ENCODE measurements around the gene SEPTIN2. TPM values are rescaled to one million over a fixed set of nuclear protein-coding genes. Genes with fewer than 3 reads are reported as not detected.

SEPTIN2 gene
- total RNA-seq, 1 donor from 2014 or later = 460 TPM

GRCh38 chr2:241279828-241280227 lies 35.9 kb upstream of the SEPTIN2 start:
- H3K27ac Mint-ChIP-seq = peak overlapping the region; percentile 78
- TF ChIP-seq CTCF (IDR thresholded peaks at IDR 0.05; ENCODE audit: unreplicated experiment) = no peak
- H3K4me1 Mint-ChIP-seq (ENCODE audit: low read depth) = peaks cover 28% of the 10 kb centered on the region
- H3K4me3 Mint-ChIP-seq (ENCODE audit: low read depth) = no peak overlapping the region
- H3K36me3 Mint-ChIP-seq (ENCODE audit: insufficient read depth) = peaks cover 4% of the 10 kb centered on the region
- no peaks in the 10 kb centered on the region for H3K27me3 Mint-ChIP-seq
- DNase-seq (ENCODE audit: low spot score, unreplicated experiment) = no peak
- H3K9me3 Mint-ChIP-seq (ENCODE audit: low read depth) = peaks cover 14% of the 10 kb centered on the region

GRCh38 chr2:241280291-241280690 lies 35.4 kb upstream of the SEPTIN2 start:
- H3K9me3 Mint-ChIP-seq (ENCODE audit: low read depth) = peaks cover 11% of the 10 kb centered on the region
- peaks cover 31% of the 10 kb centered on the region for H3K4me1 Mint-ChIP-seq (ENCODE audit: low read depth)

GRCh38 chr2:241282555-241282954 lies 33.2 kb upstream of the SEPTIN2 start:
- no peak for TF ChIP-seq CTCF (IDR thresholded peaks at IDR 0.05; ENCODE audit: unreplicated experiment)
- Mint-ChIP-seq H3K27me3 (no peaks in the 10 kb centered on the region), H3K9me3 (ENCODE audit: low read depth) (no peaks in the 10 kb centered on the region), H3K4me3 (ENCODE audit: low read depth) (no peak overlapping the region), H3K27ac (peak overlapping the region; percentile 90), H3K36me3 (ENCODE audit: insufficient read depth) (no peaks in the 10 kb centered on the region), H3K4me1 (ENCODE audit: low read depth) (peaks cover 39% of the 10 kb centered on the region)
- DNase-seq (ENCODE audit: low spot score, unreplicated experiment) = no peak

More at GRCh38 chr2:241280291-241280690, 35.4 kb upstream of the SEPTIN2 start:
- peaks cover 2% of the 10 kb centered on the region for H3K36me3 Mint-ChIP-seq (ENCODE audit: insufficient read depth)
- no peaks in the 10 kb centered on the region for H3K27me3 Mint-ChIP-seq
- no peak for DNase-seq (ENCODE audit: low spot score, unreplicated experiment)
- H3K27ac Mint-ChIP-seq = no peak overlapping the region
- TF ChIP-seq CTCF (IDR thresholded peaks at IDR 0.05; ENCODE audit: unreplicated experiment) = no peak
- H3K4me3 Mint-ChIP-seq (ENCODE audit: low read depth) = no peak overlapping the region

- no peaks in the 10 kb centered on the region for H3K9me3 Mint-ChIP-seq (ENCODE audit: low read depth)
- peak overlapping the region; percentile 20 for H3K4me3 Mint-ChIP-seq (ENCODE audit: low read depth)
- TF ChIP-seq CTCF (IDR thresholded peaks at IDR 0.05; ENCODE audit: unreplicated experiment) = no peak
- peak overlapping the region; percentile 67 for H3K27ac Mint-ChIP-seq
- no peak for DNase-seq (ENCODE audit: low spot score, unreplicated experiment)
- H3K27me3 Mint-ChIP-seq = no peaks in the 10 kb centered on the region
- H3K36me3 Mint-ChIP-seq (ENCODE audit: insufficient read depth) = no peaks in the 10 kb centered on the region
- H3K4me1 Mint-ChIP-seq (ENCODE audit: low read depth) = peaks cover 32% of the 10 kb centered on the region
Observed at GRCh38 chr2:241285596-241285995, 30.1 kb upstream of the SEPTIN2 start.

GRCh38 chr2:241286348-241287090 lies 29.2 kb upstream of the SEPTIN2 start:
- Mint-ChIP-seq H3K4me3 (ENCODE audit: low read depth) (no peak overlapping the region), H3K36me3 (ENCODE audit: insufficient read depth) (no peaks in the 10 kb centered on the region), H3K9me3 (ENCODE audit: low read depth) (no peaks in the 10 kb centered on the region), H3K27ac (peak overlapping the region; percentile 56), H3K4me1 (ENCODE audit: low read depth) (peaks cover 32% of the 10 kb centered on the region), H3K27me3 (no peaks in the 10 kb centered on the region)
- DNase-seq (ENCODE audit: low spot score, unreplicated experiment) = no peak
- TF ChIP-seq CTCF (IDR thresholded peaks at IDR 0.05; ENCODE audit: unreplicated experiment) = no peak
